Fibroblast of skin of left quadriceps (primary cell): Measurements from ENCODE around the gene CASKIN1.

Experiments
- DNase-seq, 2 experiments: peaks; one replicate each; pipeline ENCODE4 v3.0.0-alpha.2; 2013; ENCODE audit warnings: low read depth in 2 of 2

CASKIN1 gene

GRCh38 chr16:2158262-2158638, 38.2 kb downstream of the CASKIN1 start:
- DNase-seq = no peak

DNA sequence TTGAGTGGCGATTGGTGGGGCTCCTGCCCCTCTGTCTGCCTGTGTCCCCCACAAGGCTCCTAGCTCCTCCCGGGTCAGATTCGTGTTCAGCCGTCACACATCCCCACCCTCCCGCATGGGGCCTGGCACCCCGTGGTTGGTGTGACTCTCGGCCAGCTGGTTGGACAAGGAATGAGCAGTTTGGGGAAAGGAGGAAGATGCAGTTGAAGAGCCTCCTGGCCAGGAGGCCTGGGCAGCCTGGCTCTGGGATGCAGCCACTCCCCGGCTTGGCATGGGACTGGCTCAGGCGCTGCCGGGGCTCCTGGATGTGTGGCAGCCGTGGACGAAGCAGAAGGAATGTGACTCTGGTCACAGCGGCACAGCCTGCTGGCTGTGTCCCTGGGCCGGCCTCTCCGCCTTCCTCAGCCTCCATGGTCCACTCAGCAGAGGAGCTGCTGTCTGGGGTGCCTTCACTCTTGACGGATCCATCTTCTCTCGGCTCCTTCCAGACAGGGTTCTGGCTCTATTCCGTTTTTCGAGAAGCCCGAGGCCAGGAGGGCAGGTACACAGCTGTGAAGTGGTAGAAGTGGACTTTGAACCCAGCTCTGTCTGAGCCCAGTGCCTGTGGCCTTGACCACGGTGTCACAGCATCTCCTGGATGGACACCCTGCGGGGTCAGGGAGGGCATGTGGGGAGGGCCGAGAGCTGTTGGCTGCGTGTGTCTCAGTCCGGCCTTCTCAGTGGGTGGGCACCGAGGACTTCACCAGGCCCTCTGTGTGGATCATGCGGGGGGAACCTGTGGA, 38.7 kb downstream of the CASKIN1 start:
- no peak for DNase-seq

- no peak for DNase-seq
Measured at GRCh38 chr16:2156849-2157224, 39.6 kb downstream of the CASKIN1 start.

DNA sequence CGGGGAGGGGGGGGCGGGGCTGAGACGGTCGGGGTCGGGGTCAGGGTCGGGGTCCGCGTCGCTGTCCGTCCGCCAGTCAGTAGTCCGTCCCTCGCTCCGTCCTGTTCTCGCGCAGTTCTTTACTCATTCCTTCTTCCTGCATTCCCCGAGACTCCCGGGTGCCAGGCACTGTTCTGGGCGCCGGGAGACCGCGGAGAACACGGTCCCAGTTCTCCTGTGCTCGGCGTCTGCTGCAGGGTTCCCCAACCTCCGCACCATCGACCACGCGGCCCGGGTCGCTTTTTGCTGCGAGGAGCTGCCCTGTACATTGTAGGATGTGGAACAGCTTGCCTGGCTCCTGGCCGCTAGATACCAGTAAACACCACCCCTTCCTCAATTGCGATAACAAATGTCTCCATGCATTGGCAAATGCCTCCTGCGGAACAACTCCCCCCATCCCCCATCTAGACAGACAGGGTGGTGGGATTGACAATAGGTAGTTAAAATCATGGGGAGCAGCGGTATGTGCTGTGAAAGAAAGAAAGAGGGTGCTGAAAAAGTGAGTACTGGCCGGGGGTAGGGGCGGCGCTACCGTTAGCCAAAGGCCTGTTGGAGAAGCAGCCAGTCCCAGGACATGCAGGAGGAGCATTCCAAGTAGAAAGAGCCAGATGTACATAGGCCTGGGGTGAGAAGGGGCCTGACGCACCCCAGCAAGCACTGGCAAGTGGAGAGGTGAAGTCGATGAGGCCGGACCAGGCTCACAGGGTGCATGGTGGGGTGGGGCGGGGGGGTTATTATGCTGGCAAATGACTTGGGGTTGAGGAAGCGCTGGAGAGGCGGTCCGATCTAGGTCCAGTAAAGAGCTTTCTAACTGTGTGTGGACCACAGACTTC, 40.2 kb downstream of the CASKIN1 start:
- no peak for DNase-seq

DNA sequence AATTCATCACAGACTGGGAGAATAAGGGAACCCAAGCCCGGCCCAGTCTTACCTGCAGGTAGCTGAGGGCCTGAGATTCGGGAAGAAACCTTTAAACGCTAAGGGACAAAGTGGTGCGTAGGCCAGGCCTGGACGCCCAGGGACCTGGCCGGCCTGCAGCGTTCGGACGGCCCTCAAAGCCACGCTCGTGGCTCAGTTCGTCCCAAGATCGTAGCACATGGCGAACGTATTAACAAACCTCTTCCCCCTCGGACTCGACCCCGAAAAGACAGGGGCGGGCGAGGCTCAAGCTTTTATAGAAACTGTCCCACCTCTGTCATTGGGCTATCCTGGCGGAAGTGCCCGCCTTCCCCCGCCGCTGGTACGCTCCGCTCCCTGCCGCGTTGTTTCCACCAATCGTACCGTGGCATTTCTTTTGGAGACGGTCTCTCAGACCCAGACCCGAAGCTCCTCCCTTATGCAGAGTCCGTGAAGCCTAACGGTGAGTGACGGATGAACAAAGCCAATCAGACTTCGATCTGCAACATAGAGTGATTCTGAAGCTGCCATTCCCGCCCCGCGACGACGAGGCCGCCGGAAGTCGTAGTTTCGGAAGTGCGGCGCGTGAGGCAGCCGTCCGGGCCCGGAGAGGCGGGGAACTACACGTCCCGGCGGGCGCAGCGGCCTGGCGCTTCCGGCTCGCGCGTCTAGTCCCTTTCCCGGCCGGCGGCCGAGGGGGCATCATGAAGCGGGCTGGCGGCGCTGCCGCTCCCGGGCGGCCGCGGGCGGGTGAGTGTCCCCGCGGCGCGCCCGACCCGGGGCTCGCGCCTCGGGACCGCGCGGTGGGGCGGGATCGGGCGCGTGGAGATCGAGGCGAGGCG, 41.1 kb downstream of the CASKIN1 start, which contains the start of gene TRAF7:
TSS of gene TRAF7 (plus strand) at position 692 of the 860 bp plus-strand sequence. CDS start 8,139 bp downstream, outside the sequence.
- DNase-seq = peak; percentile 100

DNA sequence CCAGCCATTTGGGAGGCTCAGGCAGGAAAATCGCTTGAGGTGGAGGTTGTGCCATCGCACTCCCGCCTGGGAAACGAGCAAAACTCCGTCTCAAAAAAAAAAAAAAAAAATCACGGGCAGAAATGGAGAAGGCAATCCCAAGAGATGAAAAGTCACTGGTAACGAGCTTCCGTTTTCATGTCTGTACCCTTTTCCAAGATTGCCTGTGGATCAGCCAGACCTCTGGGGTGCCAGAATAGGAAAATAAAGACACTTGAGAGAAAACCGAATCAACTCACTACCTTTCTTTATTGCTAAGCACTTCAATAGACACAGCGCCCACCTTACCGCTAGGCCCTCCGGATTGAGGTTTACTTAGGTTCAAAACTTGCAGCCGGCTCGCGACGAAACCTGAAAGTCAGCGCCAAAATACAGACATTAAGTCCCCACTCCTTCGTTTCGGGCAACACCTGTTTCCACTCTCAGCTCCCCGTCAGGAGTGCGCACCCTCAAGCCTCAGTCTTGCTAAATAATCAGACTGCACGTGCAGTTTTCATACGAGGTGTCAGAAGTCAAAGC, 41.8 kb downstream of the CASKIN1 start:
- no peak for DNase-seq

DNA sequence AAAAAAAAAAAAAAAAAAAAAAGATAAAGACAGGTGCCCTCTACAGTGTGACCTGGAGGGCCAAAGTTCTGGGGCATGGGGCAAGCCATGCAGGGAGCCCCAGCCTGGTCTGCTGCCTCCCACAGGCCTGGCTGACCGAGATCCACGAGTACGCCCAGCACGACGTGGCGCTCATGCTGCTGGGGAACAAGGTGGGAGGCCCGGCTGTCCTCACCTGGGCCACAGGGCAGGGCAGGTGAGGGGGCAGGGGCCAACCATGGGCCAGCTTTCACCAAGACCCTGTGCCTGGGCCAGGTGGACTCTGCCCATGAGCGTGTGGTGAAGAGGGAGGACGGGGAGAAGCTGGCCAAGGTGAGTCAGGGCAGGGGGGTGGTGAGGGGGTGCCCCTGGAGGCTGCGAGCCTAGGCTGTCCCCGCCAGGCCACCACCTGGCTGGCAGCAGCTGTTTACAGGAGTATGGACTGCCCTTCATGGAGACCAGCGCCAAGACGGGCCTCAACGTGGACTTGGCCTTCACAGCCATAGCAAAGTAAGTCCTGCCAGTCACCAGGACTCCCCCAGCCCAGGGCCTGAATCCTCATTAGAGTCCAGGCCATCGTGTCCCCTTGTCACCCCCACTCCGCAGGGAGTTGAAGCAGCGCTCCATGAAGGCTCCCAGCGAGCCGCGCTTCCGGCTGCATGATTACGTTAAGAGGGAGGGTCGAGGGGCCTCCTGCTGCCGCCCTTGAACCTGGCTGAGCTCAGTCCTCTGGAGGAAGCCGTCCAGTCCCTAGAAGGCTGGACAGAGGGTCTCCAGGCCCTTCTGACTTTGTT, 43.5 kb downstream of the CASKIN1 start:
- no peak for DNase-seq

- no peak for DNase-seq
Measured at GRCh38 chr16:2151188-2152091, 45.0 kb downstream of the CASKIN1 start.

DNA sequence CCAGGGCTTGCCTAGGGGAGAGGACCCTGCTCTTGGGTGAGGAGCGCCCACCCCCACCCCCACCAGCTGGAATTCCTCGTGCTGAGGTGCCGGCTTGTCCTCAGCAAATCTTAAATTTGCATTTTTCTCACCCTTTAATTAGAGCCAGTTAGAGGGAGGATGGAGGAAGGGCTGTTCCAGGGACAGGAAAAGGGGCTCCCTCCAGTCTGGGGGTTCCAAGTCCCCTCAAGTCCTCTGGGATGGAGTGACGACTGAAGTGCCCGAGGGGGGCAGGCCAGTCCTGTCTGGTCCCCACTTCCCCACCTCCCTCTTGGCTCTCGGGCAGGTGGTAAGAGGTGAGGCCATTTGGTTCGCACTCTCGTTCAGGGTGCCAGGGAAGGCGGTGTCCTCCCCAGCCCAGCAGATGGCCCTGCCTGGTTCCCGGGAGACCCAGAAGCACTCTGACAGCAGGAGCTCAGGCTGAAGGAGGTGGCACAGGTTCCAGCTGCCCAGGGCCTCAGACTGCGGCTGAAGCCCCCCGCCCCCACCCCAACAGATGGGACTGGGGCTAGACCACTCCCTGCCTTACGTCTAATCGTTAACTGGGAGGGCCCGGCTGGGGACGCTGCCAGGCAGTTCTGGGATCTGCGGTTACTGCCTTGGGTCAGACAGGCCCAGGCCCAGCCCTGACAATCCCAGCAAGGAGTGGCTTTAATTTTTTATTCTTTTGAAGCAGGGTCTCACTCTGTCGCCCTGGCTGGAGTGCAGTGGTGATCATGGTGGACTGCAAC, 45.8 kb downstream of the CASKIN1 start:
- no peak for DNase-seq

DNA sequence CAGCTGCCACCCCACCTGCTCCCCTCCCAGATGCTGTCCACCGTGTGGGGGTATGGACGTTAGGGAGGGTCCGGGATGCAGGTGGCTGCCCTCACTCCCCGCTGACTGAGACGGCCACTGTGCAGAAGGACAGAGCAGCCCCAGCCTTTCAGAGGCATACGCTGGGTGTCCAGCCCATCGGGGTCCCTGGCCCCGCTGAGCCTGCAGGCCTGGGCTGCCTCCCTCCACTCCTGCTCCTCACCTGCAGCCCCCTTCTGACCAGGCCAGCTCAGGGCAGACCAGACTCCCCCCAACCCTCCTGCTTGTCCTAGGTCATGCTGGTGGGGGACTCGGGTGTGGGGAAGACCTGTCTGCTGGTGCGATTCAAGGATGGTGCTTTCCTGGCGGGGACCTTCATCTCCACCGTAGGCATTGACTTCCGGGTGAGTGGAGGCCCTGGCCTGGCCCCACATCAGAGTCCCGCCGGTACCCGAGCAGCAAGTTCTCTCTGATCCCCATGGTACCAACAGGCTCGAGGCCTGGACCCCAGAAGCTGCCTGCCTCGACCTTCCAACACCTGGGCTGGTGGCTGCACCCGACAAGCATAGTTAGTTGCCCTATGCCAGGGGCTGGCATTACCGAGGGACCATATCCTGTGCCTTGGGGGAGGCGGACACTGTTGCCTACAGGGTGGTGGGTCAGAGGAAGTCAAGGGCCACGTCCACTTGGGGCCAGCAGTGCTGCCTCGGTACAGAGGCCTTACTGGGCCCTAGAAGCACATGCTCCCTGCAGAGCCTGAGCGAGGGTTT, 46.6 kb downstream of the CASKIN1 start:
- DNase-seq = no peak

- DNase-seq = no peak
Measured at GRCh38 chr16:2148714-2149629, 47.4 kb downstream of the CASKIN1 start.

- no peak for DNase-seq
Measured at GRCh38 chr16:2147981-2148671, 48.3 kb downstream of the CASKIN1 start, which contains the start of gene RAB26. TSS of gene RAB26 (plus strand) at chr16:2148625. CDS start at chr16:2148784, 159 bp downstream.

- no peak for DNase-seq
Measured at GRCh38 chr16:2147378-2147777, 49.0 kb downstream of the CASKIN1 start.

DNA sequence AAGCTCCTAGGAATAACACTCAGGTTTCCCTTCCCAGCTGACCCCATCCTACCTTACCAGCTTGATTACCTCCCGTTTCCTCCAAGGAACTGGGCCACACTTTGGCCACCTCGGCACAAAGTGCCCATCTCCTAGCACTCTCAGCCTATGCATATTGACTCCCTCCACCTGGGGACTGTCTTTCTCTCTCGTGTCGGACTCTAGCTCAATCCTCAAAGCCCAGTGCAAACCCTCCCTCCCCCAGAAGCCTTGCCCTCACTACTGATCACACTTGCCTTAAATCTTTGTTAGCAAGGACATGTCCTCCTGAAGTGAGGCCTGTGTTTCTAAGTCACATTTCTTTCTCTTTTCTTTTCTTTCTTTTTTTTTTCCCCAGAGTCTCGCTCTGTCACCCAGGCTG, 50.6 kb downstream of the CASKIN1 start:
- DNase-seq = no peak

GRCh38 chr16:2143878-2144485, 52.4 kb downstream of the CASKIN1 start:
- DNase-seq = no peak
